Neural crest cell (in vitro differentiated cells): ENCODE data around the gene PARL. TPM values are rescaled to one million over a fixed set of nuclear protein-coding genes. Genes with fewer than 3 reads are reported as not detected.

Experiments
- DNase-seq: peaks from one replicate; pipeline ENCODE4 v3.0.0; 2021; ENCODE audit warnings: low read depth, mixed read lengths, low spot score
- H3K27ac Mint-ChIP-seq: one replicate; pipeline ENCODE4 v1.8.0; 2021; ENCODE audit warnings: mild to moderate bottlenecking, mixed read lengths; ENCODE audit not compliant: unreplicated experiment
- H3K27me3 Mint-ChIP-seq: 2 replicates; pipeline ENCODE4 v1.8.0; 2021; ENCODE audit warnings: low read depth, mild to moderate bottlenecking, mixed read lengths
- H3K36me3 Mint-ChIP-seq: 2 replicates; pipeline ENCODE4 v1.8.0; 2021; ENCODE audit warnings: low read depth, mild to moderate bottlenecking, mixed read lengths
- H3K4me1 Mint-ChIP-seq: 2 replicates; pipeline ENCODE4 v1.8.0; 2021; ENCODE audit warnings: mixed read lengths
- H3K4me3 Mint-ChIP-seq: one replicate; pipeline ENCODE4 v1.8.0; 2021; ENCODE audit warnings: mild to moderate bottlenecking, mixed read lengths
- H3K9me3 Mint-ChIP-seq: 2 replicates; pipeline ENCODE4 v1.8.0; 2021; ENCODE audit warnings: mixed read lengths
- CTCF ChIP-seq: fragments of 200-600 bp; sonication (generic); conservative IDR thresholded peaks from 2 replicates; pipeline ENCODE4 v1.5.0; 2021; ENCODE audit warnings: antibody characterized with exemption, mild to moderate bottlenecking
- microRNA-seq: library from miRNA; unstranded; fragments of <30 nt; microRNA quantifications from one replicate; pipeline ENCODE4, GENCODE V29; 2020
- total RNA-seq: library from RNA; stranded (reverse); gene quantifications from 2 replicates; pipeline ENCODE4 v1.2.1, GENCODE V29; 2021

Gene PARL
- total RNA-seq, 1 donor from 2014 or later, result 70.4 TPM

- peaks cover 51% of the 10 kb centered on the region for H3K36me3 Mint-ChIP-seq
- no peak for TF ChIP-seq CTCF
- no peaks in the 10 kb centered on the region for H3K4me1 Mint-ChIP-seq
Measured at GRCh38 chr3:183782576-183783276, 102.0 kb downstream of the PARL start.

GRCh38 chr3:183781246-183781645 is 103.4 kb downstream of the PARL start:
- DNase-seq, result no peak
- H3K9me3 Mint-ChIP-seq, result no peaks in the 10 kb centered on the region
- peaks cover 44% of the 10 kb centered on the region for H3K36me3 Mint-ChIP-seq
- H3K27ac Mint-ChIP-seq, result no peak overlapping the region
- no peaks in the 10 kb centered on the region for H3K4me1 Mint-ChIP-seq
- no peak for TF ChIP-seq CTCF
- H3K27me3 Mint-ChIP-seq, result no peaks in the 10 kb centered on the region
- H3K4me3 Mint-ChIP-seq, result no peak overlapping the region

More at GRCh38 chr3:183782576-183783276, 102.0 kb downstream of the PARL start:
- Mint-ChIP-seq H3K27ac (no peak overlapping the region), H3K9me3 (no peaks in the 10 kb centered on the region), H3K27me3 (no peaks in the 10 kb centered on the region), H3K4me3 (no peak overlapping the region)
- no peak for DNase-seq

- no peak for DNase-seq
- H3K9me3 Mint-ChIP-seq, result no peaks in the 10 kb centered on the region
- TF ChIP-seq CTCF, result no peak
- H3K36me3 Mint-ChIP-seq, result peaks cover 42% of the 10 kb centered on the region
- H3K27me3 Mint-ChIP-seq, result no peaks in the 10 kb centered on the region
- H3K4me3 Mint-ChIP-seq, result no peak overlapping the region
- no peak overlapping the region for H3K27ac Mint-ChIP-seq
- no peaks in the 10 kb centered on the region for H3K4me1 Mint-ChIP-seq
Measured at GRCh38 chr3:183779896-183780465, 104.7 kb downstream of the PARL start.

Small RNA genes within 50 kb of the gene (microRNA-seq; reads per million reads assigned to microRNA genes)
- not detected for gene MIR4448

Other genes starting within 250 kb of the PARL start
- gene KLHL24, start 249.3 kb downstream of the PARL start, total RNA-seq, result 19.0 and 23.7 TPM in 2 replicates
- gene YEATS2, start 187.1 kb downstream of the PARL start, total RNA-seq, result 61.9 and 64.6 TPM in 2 replicates
- gene MAP6D1, start 59.3 kb downstream of the PARL start, total RNA-seq, result 4.7 and 4.9 TPM in 2 replicates
- 47.3 and 50.9 TPM in 2 replicates for gene ABCC5, start 133.0 kb upstream of the PARL start, total RNA-seq
- gene HTR3D, start 146.9 kb upstream of the PARL start, total RNA-seq, result not detected in 2 replicates
- not detected in 2 replicates for gene HTR3C, start 168.2 kb upstream of the PARL start, total RNA-seq
- not detected in 2 replicates for gene HTR3E, start 212.2 kb upstream of the PARL start, total RNA-seq